ENCODE measurements around the gene DCUN1D3. TPM values are rescaled to one million over a fixed set of nuclear protein-coding genes. Genes with fewer than 3 reads are reported as not detected.

The DCUN1D3 gene
- polyA plus RNA-seq, 1 donor (not counting 4 experiments of a cell fraction or from before 2014, with no cell fraction given) = 9.4 TPM

DNA sequence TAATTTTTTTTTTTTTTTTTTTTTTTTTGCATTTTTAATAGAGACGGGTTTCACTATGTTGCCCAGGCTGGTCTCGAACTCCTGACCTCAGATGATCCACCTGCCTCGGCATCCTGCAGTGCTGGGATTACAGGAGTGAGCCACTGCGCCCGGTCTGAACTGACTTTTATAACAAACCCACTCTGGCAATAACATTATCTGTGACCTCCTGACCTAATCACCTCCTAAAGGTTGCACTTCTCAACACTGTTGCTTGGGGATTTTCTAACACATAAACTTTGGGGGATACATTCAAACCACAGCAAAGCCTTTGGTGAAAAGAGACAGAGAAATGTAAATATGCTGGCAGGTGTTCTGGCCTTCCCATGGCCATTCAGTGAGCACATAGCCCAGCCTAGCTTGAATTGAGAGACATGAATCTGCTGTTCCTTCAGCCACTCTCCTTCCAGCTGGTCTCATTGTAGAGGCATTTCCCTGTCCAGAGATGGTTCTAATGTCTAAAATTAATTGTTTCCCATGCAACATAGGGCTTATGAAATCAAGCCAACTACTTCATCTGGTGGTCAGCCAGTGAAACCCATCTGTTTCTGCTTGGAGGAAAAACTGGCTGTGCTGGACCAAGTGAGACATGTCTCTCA is 28.7 kb upstream of the DCUN1D3 start:
- Histone ChIP-seq H4K20me1 (ENCODE audit: control insufficient read depth, extremely low read depth, insufficient read depth, low read length) (no peaks in the 10 kb centered on the region), H3K9ac (ENCODE audit: control insufficient read depth, extremely low read depth, insufficient read depth, low read length) (no peak overlapping the region), H3K27ac (ENCODE audit: control insufficient read depth, insufficient read depth, low read length) (no peak overlapping the region), H3K4me3 (ENCODE audit: control insufficient read depth in 2 of 3, extremely low read depth in 1 of 3, insufficient read depth in 2 of 3, low read depth in 1 of 3, low read length in 3 of 3) (no peak overlapping the region), H2AFZ (ENCODE audit: control insufficient read depth, low read length) (no peak overlapping the region), H3K4me1 (ENCODE audit: control insufficient read depth, extremely low read depth, insufficient read depth, low read length) (no peaks in the 10 kb centered on the region), H3K27me3 (ENCODE audit: control insufficient read depth, extremely low read depth, insufficient read depth, low read length) (no peaks in the 10 kb centered on the region), H3K36me3 (ENCODE audit: control insufficient read depth in 2 of 2, extremely low read depth in 1 of 2, insufficient read depth in 2 of 2, low read length in 2 of 2) (no peaks in the 10 kb centered on the region), H3K79me2 (ENCODE audit: control insufficient read depth, insufficient read depth, low read length) (no peaks in the 10 kb centered on the region), H3K9me3 (ENCODE audit: control insufficient read depth, low read depth, low read length) (no peaks in the 10 kb centered on the region), H3K9me1 (ENCODE audit: control insufficient read depth, extremely low read depth, insufficient read depth, low read length) (no peaks in the 10 kb centered on the region), H3K4me2 (ENCODE audit: control insufficient read depth, extremely low read depth, insufficient read depth, low read depth, low read length) (no peak overlapping the region)
- no peak for FAIRE-seq
- TF ChIP-seq EZH2 (IDR thresholded peaks at IDR 0.05; ENCODE audit: low read length) (no peak), CTCF (optimal IDR thresholded peaks at IDR 0.05 in 1 of 3, IDR thresholded peaks at IDR 0.05 in 1 of 3, conservative IDR thresholded peaks at IDR 0.05 in 1 of 3; ENCODE audit: extremely low read depth in 1 of 3, insufficient read depth in 2 of 3, low read length in 3 of 3) (no peak)
- no peak for DNase-seq (ENCODE audit: low read depth, low spot score)
- dilution Hi-C loops (cut with MboI; ENCODE audit: extremely low pct_ligation_motif_present, low sequenced_read_pairs) = no loop called here

GRCh38 chr16:20925751-20926150 is 25.6 kb upstream of the DCUN1D3 start:
- no peaks in the 10 kb centered on the region for H3K9me1 ChIP-seq (ENCODE audit: control insufficient read depth, extremely low read depth, insufficient read depth, low read length)
- H3K27ac ChIP-seq (ENCODE audit: control insufficient read depth, insufficient read depth, low read length) = no peak overlapping the region
- DNase-seq (ENCODE audit: low read depth, low spot score) = no peak
- no peaks in the 10 kb centered on the region for H3K4me1 ChIP-seq (ENCODE audit: control insufficient read depth, extremely low read depth, insufficient read depth, low read length)
- TF ChIP-seq EZH2 (IDR thresholded peaks at IDR 0.05; ENCODE audit: low read length) = no peak
- TF ChIP-seq CTCF (optimal IDR thresholded peaks at IDR 0.05 in 1 of 3, IDR thresholded peaks at IDR 0.05 in 1 of 3, conservative IDR thresholded peaks at IDR 0.05 in 1 of 3; ENCODE audit: extremely low read depth in 1 of 3, insufficient read depth in 2 of 3, low read length in 3 of 3) = no peak
- H3K4me3 ChIP-seq (ENCODE audit: control insufficient read depth in 2 of 3, extremely low read depth in 1 of 3, insufficient read depth in 2 of 3, low read depth in 1 of 3, low read length in 3 of 3) = no peak overlapping the region
- no peaks in the 10 kb centered on the region for H3K36me3 ChIP-seq (ENCODE audit: control insufficient read depth in 2 of 2, extremely low read depth in 1 of 2, insufficient read depth in 2 of 2, low read length in 2 of 2)
- H3K9ac ChIP-seq (ENCODE audit: control insufficient read depth, extremely low read depth, insufficient read depth, low read length) = no peak overlapping the region
- no peaks in the 10 kb centered on the region for H3K27me3 ChIP-seq (ENCODE audit: control insufficient read depth, extremely low read depth, insufficient read depth, low read length)
- no peak overlapping the region for H3K4me2 ChIP-seq (ENCODE audit: control insufficient read depth, extremely low read depth, insufficient read depth, low read depth, low read length)
- FAIRE-seq = no peak
- no peaks in the 10 kb centered on the region for H4K20me1 ChIP-seq (ENCODE audit: control insufficient read depth, extremely low read depth, insufficient read depth, low read length)
- H3K9me3 ChIP-seq (ENCODE audit: control insufficient read depth, low read depth, low read length) = no peaks in the 10 kb centered on the region
- no peak overlapping the region for H2AFZ ChIP-seq (ENCODE audit: control insufficient read depth, low read length)
- dilution Hi-C loops (cut with MboI; ENCODE audit: extremely low pct_ligation_motif_present, low sequenced_read_pairs) = no loop called here
- H3K79me2 ChIP-seq (ENCODE audit: control insufficient read depth, insufficient read depth, low read length) = no peaks in the 10 kb centered on the region

Data from keratinocyte (primary cell).